AG04450 (cell line): ENCODE measurements around the gene VDR. TPM values are rescaled to one million over a fixed set of nuclear protein-coding genes. Genes with fewer than 3 reads are reported as not detected.
A peak's percentile ranks its signal among the peaks of the same experiment; 100 is the strongest.

Experiments
- CTCF ChIA-PET: fragments of 300-600, 350-600 bp; formaldehyde crosslinking; extraction: SDS; loops from one replicate; lab custom pipeline; 2022; ENCODE audit warnings: antibody characterized with exemption, inconsistent platforms; lab: Charles Lee
- POLR2A ChIA-PET: fragments of 350-600 bp; formaldehyde crosslinking; extraction: SDS; loops from one replicate; lab custom pipeline; 2021; ENCODE audit warnings: antibody characterized with exemption, inconsistent platforms; lab: Yijun Ruan, JAX
- DNase-seq: peaks from one replicate; pipeline ENCODE4 v3.0.0-alpha.2; 2011; ENCODE audit warnings: low read depth, low spot score
- H3K27ac ChIP-seq: one replicate; pipeline ENCODE4 v1.5.1; 2012; ENCODE audit warnings: low read depth, low read length, control low read depth
- H3K27me3 ChIP-seq: one replicate; pipeline ENCODE4 v1.6.0; 2012; ENCODE audit warnings: low read length; ENCODE audit not compliant: control insufficient read depth, insufficient read depth
- H3K4me3 ChIP-seq: 2 replicates; pipeline ENCODE4 v1.5.1; 2011; ENCODE audit warnings: mild to moderate bottlenecking, low read depth, low read length, control low read depth
- H3K9me3 ChIP-seq: 2 replicates; pipeline ENCODE4 v1.5.1; 2012; ENCODE audit warnings: low read length; ENCODE audit not compliant: control insufficient read depth, insufficient read depth
- CTCF ChIP-seq: IDR thresholded peaks from 2 replicates; pipeline ENCODE4 v1.5.1; 2011; ENCODE audit warnings: low read depth, low read length, control low read depth, inconsistent platforms
- polyA plus RNA-seq: library from polyadenylated mRNA; depleted of rRNA; stranded (reverse); fragments of >200 nt; gene quantifications from 2 replicates; pipeline ENCODE4 v1.2.3, GENCODE V29; 2011

Gene VDR
- polyA plus RNA-seq, 1 experiment: 11.9 TPM

- DNase-seq: no peak
- no peak for TF ChIP-seq CTCF
- Histone ChIP-seq H3K9me3 (no peaks in the 10 kb centered on the region), H3K4me3 (no peak overlapping the region), H3K27me3 (no peaks in the 10 kb centered on the region), H3K27ac (no peak overlapping the region)
- ChIA-PET POLR2A (no interaction called here), CTCF (interaction anchor here (2.4 kb wide), 1 partner anchor 78 kb away, joined by 8 read pairs; the partner anchor contains the start of gene TMEM106C)
These were observed 19.7 kb downstream of the VDR start for GRCh38 chr12:47885012-47885501.

GRCh38 chr12:47884501-47884900 is 20.3 kb downstream of the VDR start:
- POLR2A ChIA-PET: no interaction called here
- Histone ChIP-seq H3K27me3 (no peaks in the 10 kb centered on the region), H3K4me3 (no peak overlapping the region), H3K9me3 (no peaks in the 10 kb centered on the region), H3K27ac (no peak overlapping the region)
- DNase-seq: no peak
- no peak for TF ChIP-seq CTCF
- CTCF ChIA-PET: interaction anchor here (1.6 kb wide), 1 partner anchor 12 kb away, joined by 3 read pairs; no protein-coding TSS in a partner anchor

GRCh38 chr12:47883663-47884195 is 21.1 kb downstream of the VDR start:
- TF ChIP-seq CTCF: no peak
- POLR2A ChIA-PET: interaction anchor here (0.6 kb wide), 1 partner anchor 9 kb away, joined by 3 read pairs; no protein-coding TSS in a partner anchor
- Histone ChIP-seq H3K27me3 (no peaks in the 10 kb centered on the region), H3K4me3 (no peak overlapping the region), H3K27ac (no peak overlapping the region), H3K9me3 (no peaks in the 10 kb centered on the region)
- DNase-seq: no peak
- CTCF ChIA-PET: interaction anchor here (1.6 kb wide), 2 partner anchors 12 to 45 kb away, joined by 3 to 4 read pairs; no protein-coding TSS in a partner anchor

GRCh38 chr12:47882781-47883546 is 21.8 kb downstream of the VDR start:
- no peak for TF ChIP-seq CTCF
- POLR2A ChIA-PET: interaction anchor here (0.6 to 2.0 kb wide), 2 partner anchors 10 to 15 kb away, joined by 3 to 4 read pairs; no protein-coding TSS in a partner anchor
- H3K9me3 ChIP-seq: no peaks in the 10 kb centered on the region
- H3K4me3 ChIP-seq: no peak overlapping the region
- no peaks in the 10 kb centered on the region for H3K27me3 ChIP-seq
- DNase-seq: no peak
- CTCF ChIA-PET: interaction anchor here (0.6 to 1.6 kb wide), 3 partner anchors 11 to 165 kb away, joined by 3 to 4 read pairs (median 3); no protein-coding TSS in a partner anchor
- peak overlapping the region; percentile 96 for H3K27ac ChIP-seq
